GM10248 (cell line): ENCODE measurements around the gene PPWD1.

Source experiments
- CTCF ChIA-PET: fragments of 300-600 bp; sonication (Branson Sonifier 250); formaldehyde crosslinking; extraction: SDS; loops from one replicate; lab custom pipeline; 2021; ENCODE audit warnings: antibody characterized with exemption; lab: Yijun Ruan, JAX
- POLR2A ChIA-PET: fragments of 350-650 bp; sonication (Branson Sonifier 250); formaldehyde crosslinking; extraction: SDS; loops from one replicate; lab custom pipeline; 2020; ENCODE audit warnings: antibody characterized with exemption; lab: Yijun Ruan, JAX
- DNase-seq: peaks from one replicate; pipeline ENCODE4 v3.0.0; 2012; ENCODE audit errors: extremely low spot score
- TF ChIP-seq, protein P1 (sequence below): IDR thresholded peaks from 2 replicates; pipeline ENCODE4 v1.5.1; 2012; ENCODE audit warnings: mild to moderate bottlenecking, low read depth; ENCODE audit errors: extremely low read depth, missing control alignments, control extremely low read depth

PPWD1 gene

DNA sequence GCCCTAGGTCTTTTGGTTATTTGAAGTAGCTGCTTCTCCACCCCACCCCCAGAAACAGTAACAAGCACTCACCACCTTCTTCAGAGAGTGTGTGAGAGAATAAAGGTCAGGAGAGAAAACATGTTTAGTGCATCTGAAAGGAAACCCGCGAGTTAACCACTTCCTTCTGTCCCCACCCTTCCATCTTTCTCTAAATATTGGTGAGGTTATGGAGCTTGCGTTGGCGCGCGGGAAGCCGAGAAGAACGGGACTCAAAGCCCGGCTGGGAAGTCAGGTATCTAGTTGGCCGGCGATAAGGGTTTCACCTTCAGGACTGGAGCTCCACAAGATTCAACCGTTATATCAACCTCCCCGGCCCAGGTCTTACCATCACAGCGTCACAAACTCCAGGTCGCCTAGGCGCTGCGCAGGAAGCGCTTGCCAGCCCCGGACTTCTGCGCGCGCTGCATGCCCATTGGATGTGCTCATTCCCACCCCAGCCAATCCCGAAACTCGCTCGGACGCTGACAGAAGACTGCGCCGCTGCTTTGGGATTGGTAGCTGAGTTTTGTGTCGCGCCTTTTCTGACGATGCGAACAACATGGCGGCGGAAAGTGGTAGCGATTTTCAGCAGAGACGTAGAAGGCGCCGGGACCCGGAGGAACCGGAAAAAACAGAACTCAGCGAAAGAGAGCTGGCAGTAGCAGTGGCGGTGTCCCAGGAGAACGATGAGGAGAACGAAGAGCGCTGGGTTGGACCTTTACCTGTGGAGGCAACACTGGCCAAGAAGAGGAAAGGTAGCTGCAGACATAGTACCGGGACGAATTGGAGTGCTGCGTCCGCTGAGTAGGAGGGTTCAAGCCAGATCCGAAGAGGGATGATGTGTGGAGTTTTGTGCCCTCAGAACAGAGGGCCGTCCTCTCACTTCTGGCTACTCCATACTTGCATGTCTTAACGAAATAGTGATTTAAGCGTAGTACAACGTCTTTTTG is at the start of gene PPWD1, which contains the start of gene CENPK:
TSS of gene PPWD1 (plus strand) at position 566 of the 971 bp plus-strand sequence. CDS start at position 581, 15 bp downstream.
TSS of gene CENPK (minus strand) at position 438 of the 971 bp plus-strand sequence. CDS start 8,261 bp downstream, outside the sequence.
- DNase-seq, result peak; percentile 93
- ChIA-PET CTCF (interaction anchor here (1.0 to 1.6 kb wide), 7 partner anchors 11 to 752 kb away, joined by 3 to 5 read pairs (median 4); no protein-coding TSS in a partner anchor), POLR2A (no interaction called here)
- TF ChIP-seq, protein P1, sequence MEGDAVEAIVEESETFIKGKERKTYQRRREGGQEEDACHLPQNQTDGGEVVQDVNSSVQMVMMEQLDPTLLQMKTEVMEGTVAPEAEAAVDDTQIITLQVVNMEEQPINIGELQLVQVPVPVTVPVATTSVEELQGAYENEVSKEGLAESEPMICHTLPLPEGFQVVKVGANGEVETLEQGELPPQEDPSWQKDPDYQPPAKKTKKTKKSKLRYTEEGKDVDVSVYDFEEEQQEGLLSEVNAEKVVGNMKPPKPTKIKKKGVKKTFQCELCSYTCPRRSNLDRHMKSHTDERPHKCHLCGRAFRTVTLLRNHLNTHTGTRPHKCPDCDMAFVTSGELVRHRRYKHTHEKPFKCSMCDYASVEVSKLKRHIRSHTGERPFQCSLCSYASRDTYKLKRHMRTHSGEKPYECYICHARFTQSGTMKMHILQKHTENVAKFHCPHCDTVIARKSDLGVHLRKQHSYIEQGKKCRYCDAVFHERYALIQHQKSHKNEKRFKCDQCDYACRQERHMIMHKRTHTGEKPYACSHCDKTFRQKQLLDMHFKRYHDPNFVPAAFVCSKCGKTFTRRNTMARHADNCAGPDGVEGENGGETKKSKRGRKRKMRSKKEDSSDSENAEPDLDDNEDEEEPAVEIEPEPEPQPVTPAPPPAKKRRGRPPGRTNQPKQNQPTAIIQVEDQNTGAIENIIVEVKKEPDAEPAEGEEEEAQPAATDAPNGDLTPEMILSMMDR, result no peak

DNA sequence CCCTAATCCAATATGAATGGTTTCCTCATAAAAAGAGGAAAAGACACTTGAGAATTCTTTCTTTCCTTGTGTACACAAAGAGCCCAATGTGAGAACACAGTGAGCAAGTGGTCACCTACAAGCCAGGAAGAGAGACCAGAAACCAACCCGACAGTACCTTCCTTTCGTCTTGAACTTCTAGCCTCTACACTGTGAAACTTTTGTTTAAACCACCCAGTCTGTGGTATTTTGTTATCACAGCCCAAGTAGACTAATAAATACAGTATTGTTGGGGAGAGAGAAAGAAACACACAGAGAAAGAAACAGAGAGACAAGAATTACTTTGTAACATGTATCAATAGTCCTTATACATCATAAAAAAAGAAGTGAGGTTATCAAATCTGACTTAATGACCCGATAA is 37.4 kb upstream of the PPWD1 start:
- DNase-seq, result no peak
- ChIA-PET POLR2A (no interaction called here), CTCF (interaction anchor here (1.1 kb wide), 1 partner anchor 8 kb away, joined by 3 read pairs; no protein-coding TSS in a partner anchor)
- TF ChIP-seq, protein P1, result no peak

DNA sequence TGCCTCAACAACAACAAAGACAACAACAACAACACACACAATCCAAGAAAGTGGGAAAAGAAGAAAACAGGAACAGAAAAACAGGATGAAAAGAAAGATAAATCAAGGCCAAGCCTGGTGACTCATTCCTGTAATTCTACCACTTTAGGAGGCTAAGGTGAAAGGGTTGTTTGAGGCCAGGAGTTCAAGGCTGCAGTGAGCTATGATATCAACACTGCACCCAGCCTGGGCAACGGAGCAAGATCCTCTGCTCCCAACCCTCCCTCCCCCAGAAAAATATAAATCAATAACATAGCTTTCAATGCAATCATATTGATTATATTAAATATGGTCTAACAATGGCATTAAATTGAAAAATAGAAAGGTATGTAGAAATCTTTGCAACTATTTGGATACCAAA is 32.2 kb upstream of the PPWD1 start:
- no peak for DNase-seq
- ChIA-PET CTCF (interaction anchor here (2.0 kb wide), 1 partner anchor 12 kb away, joined by 4 read pairs; no protein-coding TSS in a partner anchor), POLR2A (no interaction called here)
- TF ChIP-seq, protein P1, result no peak

DNA sequence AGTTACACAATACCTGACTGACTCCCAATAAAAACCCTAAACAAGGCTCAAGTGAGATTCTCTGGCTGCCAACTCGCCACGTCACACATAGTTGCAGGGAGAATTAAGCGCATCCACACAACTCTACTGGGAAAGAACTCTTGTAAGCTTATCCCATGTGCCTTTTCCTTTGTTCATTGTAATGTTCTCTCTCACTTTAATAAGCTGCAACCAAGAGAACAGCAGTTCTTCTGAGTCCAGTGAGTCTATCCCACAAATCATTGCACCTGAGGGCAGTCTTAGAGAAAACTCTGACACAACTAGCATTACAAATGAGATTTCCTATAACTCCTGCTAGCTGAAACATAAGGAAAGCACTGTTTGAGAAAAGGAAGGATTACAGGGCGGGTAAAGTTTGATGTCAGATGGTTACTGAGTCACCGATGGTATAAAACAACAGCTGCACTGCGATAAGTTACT is 27.5 kb upstream of the PPWD1 start:
- DNase-seq, result no peak
- TF ChIP-seq, protein P1, result no peak
- ChIA-PET POLR2A (no interaction called here), CTCF (interaction anchor here (0.9 to 1.8 kb wide), 5 partner anchors 8 to 27 kb away, joined by 3 to 7 read pairs (median 4); partner anchors contain the start of gene CENPK)

GRCh38 chr5:65539827-65540226 is 23.3 kb upstream of the PPWD1 start:
- TF ChIP-seq, protein P1, result no peak

GRCh38 chr5:65544473-65544872 is 18.6 kb upstream of the PPWD1 start:
- ChIA-PET CTCF (interaction anchor here (1.0 kb wide), 1 partner anchor 9 kb away, joined by 3 read pairs; no protein-coding TSS in a partner anchor), POLR2A (no interaction called here)
- TF ChIP-seq, protein P1, result no peak
- no peak for DNase-seq

More at GRCh38 chr5:65539827-65540226, 23.3 kb upstream of the PPWD1 start:
- CTCF ChIA-PET, result interaction anchor here (1.2 to 1.4 kb wide), 2 partner anchors 15 to 16 kb away, joined by 3 read pairs; no protein-coding TSS in a partner anchor
- DNase-seq, result no peak
- POLR2A ChIA-PET, result no interaction called here
